ENCODE results near the gene TRIM7. TPM values are rescaled to one million over a fixed set of nuclear protein-coding genes. Genes with fewer than 3 reads are reported as not detected.

Gene TRIM7
- total RNA-seq, 1 experiment from 2014 or later, result 30.2 TPM

DNA sequence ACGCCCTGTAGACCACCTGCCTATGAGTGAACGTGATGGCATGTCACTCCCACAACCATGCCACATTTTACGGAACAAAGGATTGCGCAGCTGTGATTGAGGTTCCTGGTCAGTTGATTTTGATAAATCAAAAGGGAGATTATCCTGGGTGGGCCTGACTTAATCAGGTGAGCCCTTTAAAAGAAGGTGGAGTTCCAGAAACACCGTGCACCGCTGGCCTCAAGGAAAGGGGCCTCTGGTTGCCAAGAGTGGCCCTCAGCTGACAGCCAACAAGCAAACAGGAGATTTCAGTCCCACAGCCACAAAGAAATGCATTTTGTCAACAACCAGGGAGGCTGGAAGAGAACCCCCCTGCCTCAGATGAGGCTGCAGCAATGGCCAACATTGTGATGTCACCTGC, 19.0 kb downstream of the TRIM7 start:
- no peak overlapping the region for H3K27ac ChIP-seq (ENCODE audit: low read depth, low read length)
- POLR2A ChIA-PET, result interaction anchor here (1.0 kb wide), 1 partner anchor 13 kb away, joined by 4 read pairs; no protein-coding TSS in a partner anchor

More for the DNA sequence above, 19.0 kb downstream of the TRIM7 start:
- ChIA-PET RAD21 (ENCODE audit: low non-redundant PET in 1 of 2, low total read pairs in 2 of 2, uncharacterized antibody in 2 of 2, unreplicated experiment in 2 of 2) (no interaction called here), CTCF (no interaction called here)
- intact Hi-C loops (cut with micrococcal nuclease), result no loop called here
- no TSS peak for BruUV-seq (replicated peaks)
- no peak overlapping the region for H3K9ac ChIP-seq (ENCODE audit: low read length)
- ATAC-seq (no peak), DNase-seq (ENCODE audit: low read depth, low spot score) (no peak)
- H3K9me3 ChIP-seq (ENCODE audit: control insufficient read depth in 1 of 2, insufficient read depth in 1 of 2, low read depth in 1 of 2, low read length in 2 of 2), result no peaks in the 10 kb centered on the region
- H2AFZ ChIP-seq (ENCODE audit: low read depth, low read length, poor library complexity, severe bottlenecking), result no peak overlapping the region
- H3K4me3 ChIP-seq (replicated peaks in 1 of 2; ENCODE audit: low read depth in 1 of 2, low read length in 2 of 2), result no peak overlapping the region
- H3K4me2 ChIP-seq (ENCODE audit: low read length), result no peak overlapping the region
- H3K4me1 ChIP-seq (ENCODE audit: control insufficient read depth in 1 of 2, insufficient read depth in 2 of 2, low read length in 2 of 2), result peaks cover 23 to 57% of the 10 kb centered on the region in 2 experiments
- no peak for TF ChIP-seq SP1 (IDR thresholded peaks at IDR 0.05; ENCODE audit: low read depth)
- TF ChIP-seq POLR2AphosphoS5 (IDR thresholded peaks at IDR 0.05; ENCODE audit: low read depth, low read length), result no peak
- no peak for TF ChIP-seq RAD21 (IDR thresholded peaks at IDR 0.05; ENCODE audit: low read depth)
- no peak for TF ChIP-seq YY1 (IDR thresholded peaks at IDR 0.05; ENCODE audit: extremely low read depth, insufficient replicate concordance, low read depth, low read length)
- TF ChIP-seq SIN3A (IDR thresholded peaks at IDR 0.05; ENCODE audit: low read depth), result no peak
- TF ChIP-seq, protein P1, sequence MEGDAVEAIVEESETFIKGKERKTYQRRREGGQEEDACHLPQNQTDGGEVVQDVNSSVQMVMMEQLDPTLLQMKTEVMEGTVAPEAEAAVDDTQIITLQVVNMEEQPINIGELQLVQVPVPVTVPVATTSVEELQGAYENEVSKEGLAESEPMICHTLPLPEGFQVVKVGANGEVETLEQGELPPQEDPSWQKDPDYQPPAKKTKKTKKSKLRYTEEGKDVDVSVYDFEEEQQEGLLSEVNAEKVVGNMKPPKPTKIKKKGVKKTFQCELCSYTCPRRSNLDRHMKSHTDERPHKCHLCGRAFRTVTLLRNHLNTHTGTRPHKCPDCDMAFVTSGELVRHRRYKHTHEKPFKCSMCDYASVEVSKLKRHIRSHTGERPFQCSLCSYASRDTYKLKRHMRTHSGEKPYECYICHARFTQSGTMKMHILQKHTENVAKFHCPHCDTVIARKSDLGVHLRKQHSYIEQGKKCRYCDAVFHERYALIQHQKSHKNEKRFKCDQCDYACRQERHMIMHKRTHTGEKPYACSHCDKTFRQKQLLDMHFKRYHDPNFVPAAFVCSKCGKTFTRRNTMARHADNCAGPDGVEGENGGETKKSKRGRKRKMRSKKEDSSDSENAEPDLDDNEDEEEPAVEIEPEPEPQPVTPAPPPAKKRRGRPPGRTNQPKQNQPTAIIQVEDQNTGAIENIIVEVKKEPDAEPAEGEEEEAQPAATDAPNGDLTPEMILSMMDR (IDR thresholded peaks at IDR 0.05 in 2 of 3, conservative IDR thresholded peaks at IDR 0.05 in 1 of 3; ENCODE audit: borderline replicate concordance in 1 of 3, insufficient read depth in 1 of 3, low read depth in 2 of 3, low read length in 2 of 3), result no peak
- TF ChIP-seq JUND (IDR thresholded peaks at IDR 0.05), result no peak
- no peak for TF ChIP-seq ELF1 (IDR thresholded peaks at IDR 0.05; ENCODE audit: borderline replicate concordance, low read depth)
- TF ChIP-seq ZNF274 (IDR thresholded peaks at IDR 0.05; ENCODE audit: low read depth, low read length), result no peak
- no peak for TF ChIP-seq EGR1 (IDR thresholded peaks at IDR 0.05; ENCODE audit: low read depth)
- TF ChIP-seq, protein P2, sequence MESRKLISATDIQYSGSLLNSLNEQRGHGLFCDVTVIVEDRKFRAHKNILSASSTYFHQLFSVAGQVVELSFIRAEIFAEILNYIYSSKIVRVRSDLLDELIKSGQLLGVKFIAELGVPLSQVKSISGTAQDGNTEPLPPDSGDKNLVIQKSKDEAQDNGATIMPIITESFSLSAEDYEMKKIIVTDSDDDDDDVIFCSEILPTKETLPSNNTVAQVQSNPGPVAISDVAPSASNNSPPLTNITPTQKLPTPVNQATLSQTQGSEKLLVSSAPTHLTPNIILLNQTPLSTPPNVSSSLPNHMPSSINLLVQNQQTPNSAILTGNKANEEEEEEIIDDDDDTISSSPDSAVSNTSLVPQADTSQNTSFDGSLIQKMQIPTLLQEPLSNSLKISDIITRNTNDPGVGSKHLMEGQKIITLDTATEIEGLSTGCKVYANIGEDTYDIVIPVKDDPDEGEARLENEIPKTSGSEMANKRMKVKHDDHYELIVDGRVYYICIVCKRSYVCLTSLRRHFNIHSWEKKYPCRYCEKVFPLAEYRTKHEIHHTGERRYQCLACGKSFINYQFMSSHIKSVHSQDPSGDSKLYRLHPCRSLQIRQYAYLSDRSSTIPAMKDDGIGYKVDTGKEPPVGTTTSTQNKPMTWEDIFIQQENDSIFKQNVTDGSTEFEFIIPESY (IDR thresholded peaks at IDR 0.05; ENCODE audit: extremely low read depth, insufficient replicate concordance, low read length), result no peak
- TF ChIP-seq, protein P3, sequence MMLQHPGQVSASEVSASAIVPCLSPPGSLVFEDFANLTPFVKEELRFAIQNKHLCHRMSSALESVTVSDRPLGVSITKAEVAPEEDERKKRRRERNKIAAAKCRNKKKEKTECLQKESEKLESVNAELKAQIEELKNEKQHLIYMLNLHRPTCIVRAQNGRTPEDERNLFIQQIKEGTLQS (IDR thresholded peaks at IDR 0.05), result no peak
- no peak for TF ChIP-seq ZFX (IDR thresholded peaks at IDR 0.05)
- TF ChIP-seq POLR2A (IDR thresholded peaks at IDR 0.05; ENCODE audit: borderline replicate concordance, extremely low read depth, insufficient read depth, insufficient read length), result no peak
- TF ChIP-seq FOSL1 (IDR thresholded peaks at IDR 0.05; ENCODE audit: low read depth), result no peak
- no peak for TF ChIP-seq CBX3 (IDR thresholded peaks at IDR 0.05; ENCODE audit: low read depth)
- TF ChIP-seq TCF7L2 (IDR thresholded peaks at IDR 0.05; ENCODE audit: borderline replicate concordance, extremely low read depth, insufficient read depth, insufficient read length), result no peak
- H3K36me3 ChIP-seq (ENCODE audit: control insufficient read depth in 1 of 2, insufficient read depth in 2 of 2, low read length in 2 of 2), result no peaks in the 10 kb centered on the region
- no peaks in the 10 kb centered on the region for H3K27me3 ChIP-seq (ENCODE audit: insufficient read depth, low read length)
- H4K20me1 ChIP-seq (ENCODE audit: insufficient read depth), result no peaks in the 10 kb centered on the region
- no peaks in the 10 kb centered on the region for H3K9me2 ChIP-seq (ENCODE audit: insufficient read depth)
- H3K79me2 ChIP-seq (ENCODE audit: insufficient read depth, low read length), result no peaks in the 10 kb centered on the region

Data from HCT116 (cell line).